ENCODE measurements around the gene CREB3L2.

- TF ChIP-seq CTCF (IDR thresholded peaks at IDR 0.05) (no peak), EZH2 (IDR thresholded peaks at IDR 0.05; ENCODE audit: borderline replicate concordance, insufficient read depth, low read depth, low read length, poor library complexity, severe bottlenecking) (no peak)
Measured at GRCh38 chr7:138009350-138009653, 7.4 kb upstream of the CREB3L2 start.

Measured in B cell (primary cell).